PFSK-1 (cell line): ENCODE data around the gene IGDCC3.

Experiments
- FOXP2 ChIP-seq: optimal IDR thresholded peaks from 2 replicates; pipeline ENCODE3; 2011; ENCODE audit warnings: borderline replicate concordance, control low read depth, inconsistent platforms; ENCODE audit not compliant: insufficient read depth; ENCODE audit errors: extremely low read length, extremely low read depth
- POLR2AphosphoS5 ChIP-seq: IDR thresholded peaks from 2 replicates; pipeline ENCODE4 v1.6.1; 2012; ENCODE audit warnings: low read depth, mild to moderate bottlenecking, control low read depth, low read length, moderate library complexity
- SIN3A ChIP-seq: IDR thresholded peaks from 2 replicates; pipeline ENCODE4 v1.6.1; 2012; ENCODE audit warnings: mild to moderate bottlenecking, low read length, moderate library complexity, borderline replicate concordance; ENCODE audit not compliant: insufficient read depth
- TAF1 ChIP-seq: IDR thresholded peaks from 2 replicates; pipeline ENCODE4 v1.6.1; 2012; ENCODE audit warnings: low read length, control low read depth, borderline replicate concordance; ENCODE audit not compliant: insufficient read depth
- TF ChIP-seq, protein P1 (sequence below), 2 experiments: IDR thresholded peaks; 2 replicates each; pipeline versions ENCODE4 v1.6.1 to v1.8.0; 2011 to 2012; ENCODE audit warnings: low read depth in 2 of 2, low read length in 2 of 2, control low read depth in 1 of 2, inconsistent platforms in 1 of 2, mild to moderate bottlenecking in 1 of 2, moderate library complexity in 1 of 2; ENCODE audit not compliant: insufficient read depth in 1 of 2

DNA sequence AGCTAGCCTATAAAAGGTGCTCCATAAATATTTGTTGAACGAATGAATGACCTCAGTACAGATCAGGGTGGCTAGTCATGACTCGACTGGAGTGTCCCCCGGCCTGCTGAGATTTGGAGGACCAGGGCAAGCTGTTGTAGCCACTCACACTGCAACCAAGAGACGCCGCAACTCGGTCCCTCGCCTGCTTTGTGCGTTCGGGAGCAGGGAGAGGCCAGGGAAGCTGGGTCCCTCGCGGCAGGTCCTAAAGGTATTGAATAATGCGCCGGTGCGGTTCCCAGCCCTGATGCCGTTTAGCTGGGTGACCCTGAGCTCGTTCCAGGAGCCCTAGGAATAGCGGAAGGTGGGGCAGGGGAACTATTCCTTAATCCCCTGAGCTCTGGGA lies 43.2 kb upstream of the IGDCC3 start:
- TF ChIP-seq SIN3A (no peak), TAF1 (no peak), POLR2AphosphoS5 (no peak), FOXP2 (no peak)
- TF ChIP-seq, protein P1, sequence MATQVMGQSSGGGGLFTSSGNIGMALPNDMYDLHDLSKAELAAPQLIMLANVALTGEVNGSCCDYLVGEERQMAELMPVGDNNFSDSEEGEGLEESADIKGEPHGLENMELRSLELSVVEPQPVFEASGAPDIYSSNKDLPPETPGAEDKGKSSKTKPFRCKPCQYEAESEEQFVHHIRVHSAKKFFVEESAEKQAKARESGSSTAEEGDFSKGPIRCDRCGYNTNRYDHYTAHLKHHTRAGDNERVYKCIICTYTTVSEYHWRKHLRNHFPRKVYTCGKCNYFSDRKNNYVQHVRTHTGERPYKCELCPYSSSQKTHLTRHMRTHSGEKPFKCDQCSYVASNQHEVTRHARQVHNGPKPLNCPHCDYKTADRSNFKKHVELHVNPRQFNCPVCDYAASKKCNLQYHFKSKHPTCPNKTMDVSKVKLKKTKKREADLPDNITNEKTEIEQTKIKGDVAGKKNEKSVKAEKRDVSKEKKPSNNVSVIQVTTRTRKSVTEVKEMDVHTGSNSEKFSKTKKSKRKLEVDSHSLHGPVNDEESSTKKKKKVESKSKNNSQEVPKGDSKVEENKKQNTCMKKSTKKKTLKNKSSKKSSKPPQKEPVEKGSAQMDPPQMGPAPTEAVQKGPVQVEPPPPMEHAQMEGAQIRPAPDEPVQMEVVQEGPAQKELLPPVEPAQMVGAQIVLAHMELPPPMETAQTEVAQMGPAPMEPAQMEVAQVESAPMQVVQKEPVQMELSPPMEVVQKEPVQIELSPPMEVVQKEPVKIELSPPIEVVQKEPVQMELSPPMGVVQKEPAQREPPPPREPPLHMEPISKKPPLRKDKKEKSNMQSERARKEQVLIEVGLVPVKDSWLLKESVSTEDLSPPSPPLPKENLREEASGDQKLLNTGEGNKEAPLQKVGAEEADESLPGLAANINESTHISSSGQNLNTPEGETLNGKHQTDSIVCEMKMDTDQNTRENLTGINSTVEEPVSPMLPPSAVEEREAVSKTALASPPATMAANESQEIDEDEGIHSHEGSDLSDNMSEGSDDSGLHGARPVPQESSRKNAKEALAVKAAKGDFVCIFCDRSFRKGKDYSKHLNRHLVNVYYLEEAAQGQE (IDR thresholded peaks at IDR 0.05; ENCODE audit: insufficient read depth in 1 of 2, low read depth in 2 of 2, low read length in 2 of 2), result no peak
